Neuronal stem cell (in vitro differentiated cells): ENCODE data around the gene PIP5KL1.

Experiments used
- DNase-seq: peaks from one replicate; pipeline ENCODE4 v3.0.0-alpha.2; 2013; ENCODE audit warnings: low spot score
- H2AFZ ChIP-seq: one replicate; pipeline ENCODE4 v1.6.1; 2013; ENCODE audit warnings: mild to moderate bottlenecking, low read length, inconsistent platforms
- H2AK5ac ChIP-seq: 2 replicates; pipeline ENCODE4 v1.6.1; 2013; ENCODE audit warnings: low read depth, mild to moderate bottlenecking, inconsistent platforms, low read length, moderate library complexity, mixed read lengths
- H2BK120ac ChIP-seq: 2 replicates; pipeline ENCODE4 v1.6.1; 2013; ENCODE audit warnings: low read depth, mild to moderate bottlenecking, inconsistent platforms, low read length, moderate library complexity, mixed read lengths
- H2BK12ac ChIP-seq: one replicate; pipeline ENCODE4 v1.6.1; 2013; ENCODE audit warnings: low read length, inconsistent platforms
- H2BK15ac ChIP-seq: 2 replicates; pipeline ENCODE4 v1.6.1; 2013; ENCODE audit warnings: mild to moderate bottlenecking, low read length, inconsistent platforms, mixed read lengths
- H2BK5ac ChIP-seq: one replicate; pipeline ENCODE4 v1.6.1; 2013; ENCODE audit warnings: inconsistent platforms, mild to moderate bottlenecking, low read length, moderate library complexity
- H3K14ac ChIP-seq: one replicate; pipeline ENCODE4 v1.6.1; 2013; ENCODE audit warnings: low read length, inconsistent platforms
- H3K18ac ChIP-seq: 2 replicates; pipeline ENCODE4 v1.6.1; 2013; ENCODE audit warnings: low read length, inconsistent platforms
- H3K23ac ChIP-seq: 2 replicates; pipeline ENCODE4 v1.6.1; 2013; ENCODE audit warnings: low read depth, mild to moderate bottlenecking, mixed read lengths, low read length, inconsistent platforms; ENCODE audit not compliant: poor library complexity
- H3K27ac ChIP-seq: replicated peaks from 3 replicates; pipeline ENCODE4 v1.5.1; 2013; ENCODE audit warnings: low read length, inconsistent platforms
- H3K27me3 ChIP-seq, 3 experiments: 2 replicates each; pipeline ENCODE4 v1.6.1; 2013; ENCODE audit warnings: low read length in 3 of 3, mild to moderate bottlenecking in 2 of 3, inconsistent platforms in 1 of 3, low read depth in 1 of 3, mixed read lengths in 1 of 3, moderate library complexity in 1 of 3; ENCODE audit not compliant: control insufficient read depth in 3 of 3, insufficient read depth in 3 of 3
- H3K36me3 ChIP-seq, 2 donors: replicated peaks in 1 of 2; 2 replicates each; pipeline ENCODE4 v1.6.1; 2013; ENCODE audit warnings: low read length in 2 of 2; ENCODE audit not compliant: control insufficient read depth in 2 of 2, insufficient read depth in 2 of 2
- H3K4ac ChIP-seq: 2 replicates; pipeline ENCODE4 v1.6.1; 2013; ENCODE audit warnings: inconsistent platforms, mild to moderate bottlenecking, low read length, moderate library complexity
- H3K4me1 ChIP-seq, 2 donors: 1 replicate in 1 of 2; 2 replicates in 1 of 2; pipeline ENCODE4 v1.6.1; 2013; ENCODE audit warnings: low read length in 2 of 2, low read depth in 1 of 2; ENCODE audit not compliant: control insufficient read depth in 2 of 2, insufficient read depth in 1 of 2
- H3K4me2 ChIP-seq: one replicate; pipeline ENCODE4 v1.6.1; 2013; ENCODE audit warnings: mild to moderate bottlenecking, low read length, inconsistent platforms; ENCODE audit not compliant: insufficient read depth, poor library complexity, severe bottlenecking
- H3K4me3 ChIP-seq, 2 donors: 2 replicates each; pipeline ENCODE4 v1.5.1; 2013; ENCODE audit warnings: low read length in 2 of 2, mild to moderate bottlenecking in 2 of 2, inconsistent platforms in 1 of 2, moderate library complexity in 1 of 2
- H3K79me1 ChIP-seq: one replicate; pipeline ENCODE4 v1.6.1; 2013; ENCODE audit warnings: low read depth, mild to moderate bottlenecking, inconsistent platforms, low read length, moderate library complexity
- H3K9ac ChIP-seq: one replicate; pipeline ENCODE4 v1.6.1; 2013; ENCODE audit warnings: mild to moderate bottlenecking, low read depth, low read length, inconsistent platforms; ENCODE audit not compliant: poor library complexity
- H3K9me3 ChIP-seq, 2 donors: replicated peaks in 1 of 2; 2 replicates each; pipeline versions ENCODE3 to v1.6.1; 2013; ENCODE audit warnings: low read length in 2 of 2, mild to moderate bottlenecking in 2 of 2, inconsistent platforms in 1 of 2, low read depth in 1 of 2, mixed read lengths in 1 of 2, moderate library complexity in 1 of 2; ENCODE audit not compliant: control insufficient read depth in 2 of 2, insufficient read depth in 1 of 2
- H4K8ac ChIP-seq: one replicate; pipeline ENCODE4 v1.6.1; 2013; ENCODE audit warnings: low read depth, mild to moderate bottlenecking, inconsistent platforms, low read length, moderate library complexity
- H4K91ac ChIP-seq: one replicate; pipeline ENCODE4 v1.6.1; 2013; ENCODE audit warnings: low read length, low read depth, mild to moderate bottlenecking, inconsistent platforms; ENCODE audit not compliant: poor library complexity
- WGBS, 2 donors: extraction: QIAGEN DNeasy Blood & Tissue Kit; methylation state at CpG; one replicate each; pipeline ENCODE4 v1.1.7; 2013; ENCODE audit warnings: missing lambda C conversion rate in 2 of 2, mixed read lengths in 1 of 2; ENCODE audit not compliant: insufficient read length in 2 of 2, insufficient replicate concordance in 1 of 2; ENCODE audit errors: extremely low coverage in 2 of 2; 5-methylcytosine and 5-hydroxymethylcytosine counted together

PIP5KL1 gene

GRCh38 chr9:127897193-127897692 is 33.3 kb downstream of the PIP5KL1 start:
- Histone ChIP-seq H3K9ac (peak overlapping the region; percentile 65), H2BK5ac (peak overlapping the region; percentile 97), H2BK15ac (peak overlapping the region; percentile 98), H2AFZ (peak overlapping the region; percentile 48), H3K4ac (no peak overlapping the region), H2AK5ac (peak overlapping the region; percentile 97), H3K4me2 (peak overlapping the region; percentile 59), H3K27me3 (no peaks in the 10 kb centered on the region), H3K9me3 (peaks cover 16 to 35% of the 10 kb centered on the region in 2 donors), H4K8ac (no peak overlapping the region), H2BK120ac (no peak overlapping the region), H4K91ac (peak overlapping the region; percentile 93), H2BK12ac (peak overlapping the region; percentile 96), H3K4me3 (no peak overlapping the region), H3K4me1 (peaks cover 20% of the 10 kb centered on the region in 2 donors), H3K27ac (peak overlapping the region; percentile 97), H3K14ac (no peak overlapping the region), H3K18ac (peak overlapping the region; percentile 96), H3K36me3 (peaks cover 39 to 43% of the 10 kb centered on the region in 2 donors), H3K79me1 (peaks cover 6% of the 10 kb centered on the region), H3K23ac (peak overlapping the region; percentile 6)
- DNase-seq, result peak; percentile 82
- no CpG with 5 or more reads among the region's 19 CpGs for WGBS, 2 donors

DNA sequence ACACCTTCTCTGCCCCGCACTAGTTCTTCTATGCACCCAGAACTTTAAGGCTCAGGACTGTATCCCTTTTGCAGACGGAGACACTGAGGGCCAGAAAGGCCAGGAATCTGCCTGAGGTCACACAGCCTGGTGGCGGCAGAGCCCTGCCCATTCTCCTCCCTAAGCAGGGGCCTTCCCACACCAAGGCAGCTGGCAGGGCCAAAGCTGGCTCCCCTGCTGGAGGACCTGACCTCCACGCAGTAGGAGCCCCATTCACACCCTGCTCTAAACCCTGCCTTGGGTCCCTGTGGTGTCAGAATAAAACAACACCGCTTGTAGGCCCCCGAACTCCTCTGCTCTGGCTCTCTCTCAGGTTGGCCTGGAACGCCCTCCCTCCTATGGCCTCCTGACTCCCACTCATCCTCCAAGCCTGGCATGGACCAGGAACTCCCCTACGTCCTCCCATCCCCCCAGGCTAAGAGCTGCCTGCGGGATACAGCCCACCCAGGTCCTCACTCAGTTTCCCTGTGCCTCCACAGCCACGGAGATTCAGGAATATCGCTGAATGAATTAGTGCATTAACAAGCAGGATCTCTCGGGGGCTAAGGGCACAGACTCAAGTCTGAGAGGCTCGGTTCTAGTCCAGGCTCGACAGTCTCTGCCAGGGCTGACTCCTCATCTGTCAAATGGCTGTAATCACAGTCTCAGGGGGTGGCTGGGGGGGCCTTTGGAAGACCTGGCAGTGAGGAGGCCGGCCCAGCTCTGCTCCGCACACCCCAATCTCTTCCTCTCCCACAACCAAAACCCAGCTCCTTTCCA is 34.0 kb downstream of the PIP5KL1 start:
- Histone ChIP-seq H2BK5ac (peak overlapping the region; percentile 89), H3K27ac (peak overlapping the region; percentile 84), H4K8ac (no peak overlapping the region), H3K4me3 (no peak overlapping the region), H3K14ac (no peak overlapping the region), H4K91ac (no peak overlapping the region), H2AFZ (peak overlapping the region; percentile 48), H3K18ac (peak overlapping the region; percentile 61), H3K23ac (peak overlapping the region; percentile 6), H2BK120ac (no peak overlapping the region), H2BK15ac (peak overlapping the region; percentile 69), H3K4ac (no peak overlapping the region), H3K27me3 (no peaks in the 10 kb centered on the region), H3K4me1 (peaks cover 20% of the 10 kb centered on the region in 2 donors), H2AK5ac (peak overlapping the region; percentile 72), H3K36me3 (peaks cover 39 to 47% of the 10 kb centered on the region in 2 donors), H3K4me2 (peak overlapping the region; percentile 59), H3K9me3 (peaks cover 16 to 35% of the 10 kb centered on the region in 2 donors), H3K9ac (peak overlapping the region; percentile 65), H3K79me1 (peaks cover 6% of the 10 kb centered on the region), H2BK12ac (peak overlapping the region; percentile 24)
- no CpG with 5 or more reads among the region's 16 CpGs for WGBS, 2 donors
- no peak for DNase-seq

DNA sequence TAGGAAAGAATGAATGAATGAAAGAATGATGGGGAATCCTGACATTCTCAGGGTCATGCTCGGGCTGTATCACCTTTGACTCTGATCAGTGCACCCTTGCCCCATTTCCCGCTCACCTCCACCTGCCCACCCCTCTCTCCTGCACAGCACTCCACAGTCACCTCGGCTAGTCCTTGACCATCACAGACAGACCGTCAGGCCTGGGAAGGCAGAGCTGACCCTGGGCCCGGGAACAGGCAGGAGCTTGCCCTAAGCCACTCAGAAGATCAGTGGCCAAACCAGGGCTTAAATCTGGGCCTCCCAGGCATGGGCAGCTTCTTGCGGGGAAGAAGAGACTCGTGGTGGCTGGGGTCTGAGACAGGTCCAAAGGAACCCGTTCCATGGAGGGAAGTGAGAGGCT is 34.8 kb downstream of the PIP5KL1 start:
- H3K27me3 ChIP-seq, result no peaks in the 10 kb centered on the region
- no peak overlapping the region for H3K23ac ChIP-seq
- no peak overlapping the region for H3K14ac ChIP-seq
- peaks cover 42 to 54% of the 10 kb centered on the region in 2 donors for H3K36me3 ChIP-seq
- H3K18ac ChIP-seq, result peak overlapping the region; percentile 32
- no peak overlapping the region for H2BK120ac ChIP-seq
- H3K9ac ChIP-seq, result no peak overlapping the region
- H2AK5ac ChIP-seq, result peak overlapping the region; percentile 40
- no peak overlapping the region for H4K91ac ChIP-seq
- WGBS, 2 donors, result no CpG with 5 or more reads among the region's 8 CpGs
- no peak overlapping the region for H3K4me2 ChIP-seq
- no peak for DNase-seq
- H2BK15ac ChIP-seq, result peak overlapping the region; percentile 44
- no peak overlapping the region for H3K4ac ChIP-seq
- H4K8ac ChIP-seq, result no peak overlapping the region
- H3K9me3 ChIP-seq, result peaks cover 16 to 35% of the 10 kb centered on the region in 2 donors
- H2AFZ ChIP-seq, result no peak overlapping the region
- H3K79me1 ChIP-seq, result peaks cover 6% of the 10 kb centered on the region
- no peak overlapping the region for H2BK12ac ChIP-seq
- H3K4me3 ChIP-seq, result no peak overlapping the region
- peaks cover 20% of the 10 kb centered on the region in 2 donors for H3K4me1 ChIP-seq
- no peak overlapping the region for H3K27ac ChIP-seq
- H2BK5ac ChIP-seq, result peak overlapping the region; percentile 89

GRCh38 chr9:127893392-127893791 is 37.2 kb downstream of the PIP5KL1 start:
- Histone ChIP-seq H3K27ac (no peak overlapping the region), H3K9ac (no peak overlapping the region), H4K91ac (no peak overlapping the region), H2BK120ac (no peak overlapping the region), H3K18ac (no peak overlapping the region), H3K9me3 (peaks cover 16 to 35% of the 10 kb centered on the region in 2 donors), H3K4ac (no peak overlapping the region), H2AFZ (no peak overlapping the region), H3K36me3 (peaks cover 46 to 66% of the 10 kb centered on the region in 2 donors), H4K8ac (no peak overlapping the region), H3K14ac (no peak overlapping the region), H2BK5ac (no peak overlapping the region), H3K23ac (no peak overlapping the region), H3K27me3 (no peaks in the 10 kb centered on the region), H3K79me1 (peaks cover 6% of the 10 kb centered on the region), H3K4me1 (peaks cover 12 to 16% of the 10 kb centered on the region in 2 donors), H3K4me3 (no peak overlapping the region), H2BK15ac (no peak overlapping the region), H2AK5ac (no peak overlapping the region), H3K4me2 (no peak overlapping the region), H2BK12ac (no peak overlapping the region)
- DNase-seq, result no peak
- no CpG with 5 or more reads among the region's 4 CpGs for WGBS, 2 donors
